K562 (cell line): Measurements from ENCODE around the gene PGBD4. TPM values are rescaled to one million over a fixed set of nuclear protein-coding genes. Genes with fewer than 3 reads are reported as not detected.

Source experiments
- ERF ChIP-seq: fragments of 450-650 bp; formaldehyde crosslinking; IDR thresholded peaks from 2 replicates; pipeline ENCODE4 v1.4.0; 2020; ENCODE audit warnings: mild to moderate bottlenecking, mixed read lengths
- GATAD2A ChIP-seq: fragments of 450-650 bp; IDR thresholded peaks from 2 replicates; pipeline ENCODE4 v1.6.1; 2017
- HNRNPH1 ChIP-seq: fragments of 200-400 bp; formaldehyde crosslinking; optimal IDR thresholded peaks from 2 replicates; pipeline ENCODE3; 2017; ENCODE audit warnings: low read depth, mild to moderate bottlenecking, low read length, moderate library complexity
- KLF10 ChIP-seq: fragments of 250-450 bp; sonication (Bioruptor Pico); IDR thresholded peaks from 2 replicates; pipeline ENCODE4 v1.6.1; 2021; ENCODE audit warnings: matching md5 sums
- KLF6 ChIP-seq: fragments of 250-450 bp; sonication (Bioruptor Pico); IDR thresholded peaks from 2 replicates; pipeline ENCODE4 v1.4.0; 2020; ENCODE audit warnings: mild to moderate bottlenecking, moderate library complexity, borderline replicate concordance
- PPARD ChIP-seq: fragments of 250-450 bp; sonication (Bioruptor Pico); IDR thresholded peaks from 2 replicates; pipeline ENCODE4 v1.8.0; 2022; ENCODE audit warnings: inconsistent platforms, mild to moderate bottlenecking, moderate library complexity
- SP1 ChIP-seq: sonication (generic); formaldehyde crosslinking; IDR thresholded peaks from 2 replicates; pipeline ENCODE4 v1.8.1; 2022; ENCODE audit warnings: mild to moderate bottlenecking, missing genetic modification reagents
- SPI1 ChIP-seq: IDR thresholded peaks from 2 replicates; pipeline ENCODE4 v1.6.1; 2011; ENCODE audit warnings: low read depth, low read length, control low read depth, borderline replicate concordance
- ZBTB40 ChIP-seq, 2 experiments: fragments of 450-650 bp in 1 of 2; sonication (generic) in 1 of 2; formaldehyde crosslinking in 1 of 2; IDR thresholded peaks; 2 replicates each; pipeline versions ENCODE4 v1.7.1 to v1.9.0; 2016 to 2022; ENCODE audit warnings: inconsistent platforms in 1 of 2, mild to moderate bottlenecking in 1 of 2, missing genetic modification reagents in 1 of 2
- ZNF239 ChIP-seq: fragments of 250-450 bp; sonication (Bioruptor Pico); IDR thresholded peaks from 2 replicates; pipeline ENCODE4 v1.4.0; 2020; ENCODE audit warnings: mild to moderate bottlenecking
- ZNF41 ChIP-seq: fragments of 250-450 bp; sonication (Bioruptor Pico); conservative IDR thresholded peaks from 2 replicates; pipeline ENCODE4 v1.4.0; 2020; ENCODE audit warnings: mild to moderate bottlenecking
- ZNF583 ChIP-seq: fragments of 250-450 bp; sonication (Bioruptor Pico); IDR thresholded peaks from 2 replicates; pipeline ENCODE4 v1.4.0; 2020
- polyA plus RNA-seq, 8 experiments: library from polyadenylated mRNA; depleted of rRNA in 4 of 8; stranded (reverse) in 5 of 8; unstranded in 3 of 8; fragments of >200 nt; fragmentation: Nextera tagmentation in 2 of 8; fragmentation: Illumina TruSeq in 1 of 8; extraction: Ambion mirVana in 2 of 8; extraction: Trizol in 1 of 8; gene quantifications; 2 replicates each; pipeline versions ENCODE4 v1.2.1 to v1.2.3, GENCODE V29; 2011 to 2014; ENCODE audit warnings: inconsistent platforms in 1 of 8, missing spikeins in 1 of 8
- total RNA-seq, 7 experiments: library from RNA; depleted of rRNA in 6 of 7; stranded (reverse); fragments of >200 nt in 6 of 7; fragmentation: Illumina TruSeq in 2 of 7; extraction: Trizol in 2 of 7; gene quantifications; 2 replicates each; pipeline versions ENCODE4 v1.2.1 to v1.2.3, GENCODE V29; 2011 to 2021; ENCODE audit warnings: low replicate concordance in 1 of 7
- TF ChIP-seq, protein P1 (sequence below): fragments of 250-450 bp; sonication (Bioruptor Pico); IDR thresholded peaks from 2 replicates; pipeline ENCODE4 v1.5.0; 2021; ENCODE audit warnings: mild to moderate bottlenecking, borderline replicate concordance
- TF ChIP-seq, protein P2 (sequence below), 2 experiments: IDR thresholded peaks; 2 replicates each; pipeline ENCODE4 v1.6.1; 2011; ENCODE audit warnings: borderline replicate concordance in 1 of 2, control low read depth in 1 of 2, low read depth in 1 of 2, low read length in 1 of 2, mild to moderate bottlenecking in 1 of 2, mixed read lengths in 1 of 2, moderate library complexity in 1 of 2; ENCODE audit not compliant: insufficient read depth in 1 of 2, insufficient read length in 1 of 2, poor library complexity in 1 of 2, severe bottlenecking in 1 of 2; ENCODE audit errors: extremely low read depth in 1 of 2

PGBD4 gene
- total and polyA plus RNA-seq, 9 of the 15 experiments (the other 6 are each of a cell fraction or from before 2014, with no cell fraction given) = 2.1 to 4.9 (median 2.7) TPM

- TF ChIP-seq ZNF239 (no peak), PPARD (no peak), ZNF583 (CRISPR knock-in tag) (no peak), KLF6 (no peak), GATAD2A (no peak), SP1 (CRISPR knock-in tag) (peak; percentile 69; the same call in 1 of the 2 replicates), ZBTB40 (IDR thresholded peaks at IDR 0.05) (peak; percentile 92), ZBTB40 (CRISPR knock-in tag; IDR thresholded peaks at IDR 0.05) (no peak), ZNF41 (CRISPR knock-in tag) (no peak), KLF10 (CRISPR knock-in tag) (no peak), HNRNPH1 (no peak), SPI1 (no peak), ERF (CRISPR knock-in tag) (no peak)
- TF ChIP-seq, protein P1, sequence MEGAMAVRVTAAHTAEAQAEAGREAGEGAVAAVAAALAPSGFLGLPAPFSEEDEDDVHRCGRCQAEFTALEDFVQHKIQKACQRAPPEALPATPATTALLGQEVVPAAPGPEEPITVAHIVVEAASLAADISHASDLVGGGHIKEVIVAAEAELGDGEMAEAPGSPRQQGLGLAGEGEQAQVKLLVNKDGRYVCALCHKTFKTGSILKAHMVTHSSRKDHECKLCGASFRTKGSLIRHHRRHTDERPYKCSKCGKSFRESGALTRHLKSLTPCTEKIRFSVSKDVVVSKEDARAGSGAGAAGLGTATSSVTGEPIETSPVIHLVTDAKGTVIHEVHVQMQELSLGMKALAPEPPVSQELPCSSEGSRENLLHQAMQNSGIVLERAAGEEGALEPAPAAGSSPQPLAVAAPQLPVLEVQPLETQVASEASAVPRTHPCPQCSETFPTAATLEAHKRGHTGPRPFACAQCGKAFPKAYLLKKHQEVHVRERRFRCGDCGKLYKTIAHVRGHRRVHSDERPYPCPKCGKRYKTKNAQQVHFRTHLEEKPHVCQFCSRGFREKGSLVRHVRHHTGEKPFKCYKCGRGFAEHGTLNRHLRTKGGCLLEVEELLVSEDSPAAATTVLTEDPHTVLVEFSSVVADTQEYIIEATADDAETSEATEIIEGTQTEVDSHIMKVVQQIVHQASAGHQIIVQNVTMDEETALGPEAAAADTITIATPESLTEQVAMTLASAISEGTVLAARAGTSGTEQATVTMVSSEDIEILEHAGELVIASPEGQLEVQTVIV = no peak
- TF ChIP-seq, protein P2, sequence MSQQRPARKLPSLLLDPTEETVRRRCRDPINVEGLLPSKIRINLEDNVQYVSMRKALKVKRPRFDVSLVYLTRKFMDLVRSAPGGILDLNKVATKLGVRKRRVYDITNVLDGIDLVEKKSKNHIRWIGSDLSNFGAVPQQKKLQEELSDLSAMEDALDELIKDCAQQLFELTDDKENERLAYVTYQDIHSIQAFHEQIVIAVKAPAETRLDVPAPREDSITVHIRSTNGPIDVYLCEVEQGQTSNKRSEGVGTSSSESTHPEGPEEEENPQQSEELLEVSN (IDR thresholded peaks at IDR 0.05; ENCODE audit: borderline replicate concordance in 1 of 2, extremely low read depth in 1 of 2, insufficient read depth in 1 of 2, insufficient read length in 1 of 2, low read depth in 1 of 2, low read length in 1 of 2, poor library complexity in 1 of 2, severe bottlenecking in 1 of 2) = peak; percentile 76 to 81
These were observed at the start of gene PGBD4, which contains the start of gene EMC7 (continued) for GRCh38 chr15:34101366-34102174.
